Measurements from ENCODE around the gene ETF1.

ETF1 gene

DNA sequence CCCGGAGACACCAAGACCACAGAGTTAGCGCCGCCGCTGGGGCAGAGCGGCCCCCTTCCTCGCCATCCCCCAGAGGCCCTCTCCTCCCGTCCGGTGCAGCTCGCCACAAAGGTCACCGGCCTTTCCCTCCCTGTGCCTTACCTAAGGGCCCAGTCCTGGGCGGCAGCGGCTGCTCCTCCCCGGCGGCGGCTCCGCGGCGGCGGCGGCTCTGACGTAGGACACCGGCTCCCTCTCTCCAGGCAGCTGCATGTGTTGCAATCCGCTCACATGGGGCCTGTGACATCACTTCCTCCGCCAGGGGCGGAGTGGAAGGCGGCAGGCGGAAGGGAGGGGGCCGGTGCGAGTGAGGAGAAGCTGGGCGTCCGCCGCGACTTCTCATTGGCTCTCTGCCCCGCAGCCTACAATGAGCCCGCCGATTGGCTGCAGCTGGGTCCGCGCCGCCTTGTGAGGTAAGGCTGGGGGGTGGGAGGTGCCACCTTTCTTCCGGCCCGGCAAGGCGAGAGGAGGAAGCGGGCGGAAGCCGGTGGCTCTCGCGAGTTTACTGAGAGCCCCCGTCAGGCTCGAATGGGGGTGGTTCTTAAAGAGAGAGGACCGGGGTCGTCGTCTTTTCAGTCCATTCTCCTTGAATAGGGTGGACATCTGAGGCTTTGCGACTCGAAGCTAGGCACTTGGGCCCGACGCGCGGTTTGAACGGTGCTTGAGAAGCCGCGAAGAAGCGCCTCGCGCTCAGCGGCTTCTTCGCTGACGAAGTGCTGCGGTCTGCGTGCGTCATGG, at the start of gene ETF1:
TSS of gene ETF1 (minus strand) at position 281 of the 774 bp plus-strand sequence. CDS start 318 bp downstream, outside the sequence.
- DNase-seq (ENCODE audit: low read depth): peak; percentile 99

DNA sequence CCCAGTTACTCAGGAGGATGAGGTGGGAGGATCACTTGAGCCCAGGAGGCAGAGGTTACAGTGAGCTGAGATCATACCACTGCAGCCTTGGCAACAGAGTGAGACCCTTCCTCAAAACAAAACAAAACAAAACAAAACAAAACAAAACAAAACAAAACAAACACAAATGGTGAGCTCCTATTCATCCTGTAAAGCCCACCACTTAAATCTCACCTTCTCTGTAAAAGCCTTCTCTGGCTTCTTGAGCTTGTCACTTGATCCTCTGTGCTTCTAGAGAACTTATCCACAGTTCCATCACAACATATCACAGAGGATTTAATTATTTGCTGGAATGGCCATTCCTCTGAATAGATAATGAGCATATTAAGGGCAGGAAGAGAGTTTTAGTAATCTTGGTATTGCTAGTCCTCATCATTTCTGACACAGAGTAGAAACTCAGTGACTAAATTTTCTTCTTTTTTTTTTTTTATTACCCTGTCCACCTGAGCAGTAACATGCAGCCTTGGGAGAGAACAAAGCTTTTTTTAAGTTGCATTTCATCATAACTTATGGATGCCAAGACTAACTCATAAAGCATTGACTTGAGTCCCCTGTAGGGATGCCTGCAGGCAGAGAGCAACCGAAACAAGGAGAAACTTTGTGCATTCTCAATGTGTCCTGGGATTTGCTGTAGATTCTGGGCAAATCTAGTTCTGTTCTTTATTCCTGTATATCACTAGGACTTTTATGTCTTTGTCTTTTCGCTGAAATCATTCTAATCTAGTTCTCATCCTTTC, 45.2 kb upstream of the ETF1 start:
- DNase-seq (ENCODE audit: low read depth): no peak

DNA sequence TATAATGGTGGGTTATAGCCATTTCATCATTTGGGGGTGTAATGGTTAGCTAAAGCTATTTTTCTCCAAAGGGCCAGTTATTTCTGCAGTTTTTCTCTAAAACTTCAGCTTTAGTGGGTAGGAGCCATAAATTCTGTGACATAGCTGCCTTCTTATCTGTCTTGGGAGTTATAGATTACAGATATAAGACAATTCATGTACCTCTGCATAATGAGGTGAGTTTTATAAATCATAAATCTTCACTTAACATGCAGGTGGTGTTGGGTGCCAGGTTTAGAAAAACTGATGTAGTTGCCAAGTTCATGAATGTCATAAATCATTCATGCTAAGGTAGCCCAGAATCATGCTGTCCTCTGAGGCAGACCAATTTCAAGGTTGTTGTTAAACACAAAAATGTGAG, 42.1 kb upstream of the ETF1 start:
- DNase-seq (ENCODE audit: low read depth): no peak

DNA sequence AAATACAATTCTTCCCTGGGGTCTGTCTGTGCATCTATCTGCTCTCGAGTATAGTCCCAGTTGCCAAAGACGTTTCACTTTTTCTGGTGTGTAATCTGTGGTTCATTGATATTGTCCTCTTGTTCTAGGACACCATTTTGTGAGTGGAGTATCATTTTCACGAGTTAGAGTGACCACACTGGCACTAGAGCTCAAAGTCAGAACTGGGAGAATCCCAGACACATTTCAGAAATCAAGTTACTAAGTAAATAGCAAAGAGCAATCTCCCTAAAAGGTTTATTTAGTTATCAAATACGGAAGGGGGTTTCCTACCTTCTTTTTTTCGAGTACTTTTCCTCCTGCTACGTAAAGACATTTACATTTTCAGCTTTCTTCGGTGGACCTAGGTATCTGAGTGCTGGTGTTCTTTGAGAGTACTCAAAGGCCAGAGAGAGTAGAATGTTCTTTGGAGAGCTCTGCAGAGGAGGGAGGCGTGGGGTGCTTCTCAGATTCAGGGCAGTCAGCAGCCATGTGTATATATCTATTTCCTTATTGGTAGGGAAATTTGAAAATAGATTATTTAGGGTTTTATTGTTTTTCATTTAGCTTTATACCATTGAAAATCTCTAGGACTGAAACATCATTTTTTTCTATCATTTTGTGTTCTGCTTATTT, 41.1 kb upstream of the ETF1 start:
- no peak for DNase-seq (ENCODE audit: low read depth)

DNA sequence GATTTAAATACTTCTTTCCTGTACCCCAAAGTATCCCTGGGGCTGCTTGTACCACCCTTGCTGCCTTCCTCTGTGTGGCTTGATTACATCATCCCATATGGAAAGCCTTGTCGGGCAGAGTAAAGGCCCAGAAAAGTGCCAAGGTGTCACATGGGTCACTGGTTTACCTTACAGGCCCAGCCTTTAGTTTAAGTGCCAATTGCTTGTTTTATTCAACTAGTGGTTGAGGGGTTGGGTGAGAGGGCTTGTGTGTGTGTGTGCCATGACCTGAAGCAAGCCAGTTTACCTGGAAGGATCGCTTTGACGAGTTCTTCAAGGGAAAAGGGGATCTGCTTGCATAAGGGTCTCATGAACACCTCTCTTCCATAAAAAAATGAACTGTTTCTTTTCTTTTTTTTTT, 39.9 kb upstream of the ETF1 start:
- DNase-seq (ENCODE audit: low read depth): no peak

DNA sequence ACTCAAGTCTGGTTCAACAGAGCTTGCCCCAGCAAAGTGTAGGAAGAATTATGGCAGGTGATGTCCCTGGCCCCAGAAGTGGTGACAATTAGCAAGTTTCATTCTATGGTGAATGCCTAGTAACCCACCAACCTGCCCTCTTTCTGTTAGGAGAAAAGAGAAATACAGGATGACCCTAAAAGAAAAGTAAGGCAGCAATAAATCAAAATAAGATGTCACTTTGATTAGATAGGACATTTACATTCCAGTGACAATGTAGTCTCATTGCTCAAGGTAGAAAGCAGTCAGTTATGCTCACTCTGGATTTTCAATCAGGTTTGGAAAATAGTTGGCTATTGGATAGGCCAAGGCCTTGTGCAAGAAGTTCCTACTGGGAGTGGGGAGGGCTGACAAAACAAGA, 37.7 kb upstream of the ETF1 start:
- DNase-seq (ENCODE audit: low read depth): no peak

DNA sequence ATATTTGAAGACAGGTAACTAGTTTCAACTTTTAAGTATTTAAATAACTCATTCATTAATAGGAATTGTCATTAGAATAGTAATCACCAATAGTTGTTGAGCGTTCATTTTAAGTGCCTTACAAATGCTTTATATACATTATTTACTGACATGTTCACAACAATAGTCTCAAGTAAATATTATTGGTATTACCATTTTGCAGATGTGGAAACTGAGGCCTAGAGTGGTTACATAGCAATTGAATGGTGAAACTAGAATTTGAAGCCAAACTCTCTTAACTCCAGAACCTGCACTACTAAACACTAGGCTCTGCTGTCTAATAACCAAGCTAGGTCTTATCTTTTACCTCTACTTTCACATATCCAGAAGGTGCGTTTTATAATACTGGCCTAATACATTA, 37.0 kb upstream of the ETF1 start:
- DNase-seq (ENCODE audit: low read depth): no peak

DNA sequence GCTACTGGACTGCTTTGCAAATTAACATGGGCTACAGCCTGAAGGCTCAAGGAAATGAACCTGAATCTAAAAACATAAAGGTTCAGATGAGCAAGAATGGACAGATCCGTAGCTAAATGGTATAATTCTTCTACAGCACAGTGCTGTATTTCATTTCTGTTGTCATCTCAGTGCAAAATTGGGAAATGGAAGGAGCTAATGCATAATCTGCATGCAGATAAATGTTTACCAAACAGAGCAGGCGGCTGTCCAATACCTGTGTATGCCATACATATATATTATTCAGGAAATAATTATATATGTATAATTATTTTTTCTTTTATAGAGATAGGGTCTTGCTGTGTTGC, 36.5 kb upstream of the ETF1 start:
- no peak for DNase-seq (ENCODE audit: low read depth)

DNA sequence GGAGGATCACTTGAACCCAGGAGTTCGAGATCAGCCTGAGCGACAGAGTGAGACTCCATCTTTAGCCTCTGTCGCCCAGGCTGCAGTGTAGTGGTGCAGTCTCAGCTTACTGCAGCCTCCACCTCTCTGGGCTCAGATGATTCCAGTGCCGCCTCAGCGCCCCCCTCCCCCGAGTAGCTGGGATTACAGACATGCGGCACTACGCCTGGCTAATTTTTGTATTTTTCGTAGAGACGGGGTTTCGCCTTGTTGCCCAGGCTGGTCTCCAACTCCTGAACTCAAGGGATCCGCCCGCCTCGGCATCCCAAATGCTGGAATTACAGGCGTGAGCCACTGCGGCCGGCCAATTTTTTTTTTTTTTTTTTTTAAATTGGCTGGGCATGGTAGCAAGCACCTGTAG, 34.4 kb upstream of the ETF1 start:
- DNase-seq (ENCODE audit: low read depth): no peak

DNA sequence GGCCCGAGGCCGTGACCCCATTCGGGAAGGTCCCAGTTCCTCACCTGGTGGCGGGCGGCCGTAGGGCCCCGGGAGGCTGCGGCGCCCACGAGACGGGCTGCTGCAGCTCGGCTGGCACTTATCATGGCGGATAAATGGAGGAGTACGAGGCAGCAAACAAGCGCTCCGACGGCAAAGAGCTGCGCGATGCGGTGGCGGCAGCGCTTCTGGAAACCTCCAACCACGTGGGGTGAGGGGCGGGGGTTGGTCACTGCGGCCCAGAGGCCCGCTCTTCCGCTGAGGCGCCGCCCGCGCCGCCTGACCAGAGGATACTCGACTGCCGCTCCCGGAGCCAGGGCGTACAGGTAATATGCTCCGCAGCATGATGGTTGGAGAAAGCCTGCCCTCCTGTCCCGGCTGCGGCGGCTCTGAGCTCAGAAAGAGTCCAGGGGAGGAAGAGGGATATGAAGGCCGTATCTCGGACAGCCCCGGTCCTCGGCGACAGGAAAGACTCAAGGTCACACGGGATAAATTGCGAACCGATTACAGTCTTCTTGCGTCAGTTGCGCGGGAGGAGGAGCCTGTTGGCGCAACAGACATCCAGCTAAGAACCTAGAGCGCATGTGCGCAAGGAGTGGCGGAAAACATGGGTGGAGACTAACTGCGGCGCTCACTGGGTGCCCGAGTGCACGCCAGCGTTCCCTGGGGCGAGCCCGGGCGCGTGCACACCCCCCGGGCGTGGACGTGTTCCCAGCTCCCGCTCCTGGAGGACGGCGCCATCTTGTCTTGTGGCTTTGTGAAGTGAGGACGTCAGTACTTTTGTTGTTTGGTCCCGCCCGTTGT, 32.4 kb upstream of the ETF1 start, which contains the start of gene HSPA9:
TSS of gene HSPA9 (minus strand) at position 208 of the 822 bp plus-strand sequence. CDS start at position 125, 83 bp downstream.
- DNase-seq (ENCODE audit: low read depth): peak; percentile 95

DNA sequence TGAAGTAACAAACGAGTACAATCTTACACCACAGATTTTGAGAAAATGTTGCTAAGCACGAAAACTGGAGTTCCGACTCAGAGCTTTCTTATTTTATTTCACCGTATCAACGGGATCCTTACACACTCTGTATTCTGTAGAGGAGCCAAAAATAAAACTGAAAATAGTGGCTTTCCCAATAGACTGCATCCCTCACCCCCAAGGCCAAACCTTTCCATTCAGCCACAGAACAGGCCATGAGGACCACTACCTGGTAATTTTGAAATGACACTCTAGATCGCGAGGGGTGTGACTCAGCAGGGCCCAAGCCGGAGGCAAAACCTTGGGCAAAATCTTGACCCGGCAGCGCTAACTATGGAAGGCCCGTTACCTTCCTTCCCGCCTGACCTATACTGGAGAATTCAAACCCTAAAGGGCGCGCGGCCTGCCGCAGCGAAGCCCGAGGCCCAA, 31.7 kb upstream of the ETF1 start:
- no peak for DNase-seq (ENCODE audit: low read depth)

DNA sequence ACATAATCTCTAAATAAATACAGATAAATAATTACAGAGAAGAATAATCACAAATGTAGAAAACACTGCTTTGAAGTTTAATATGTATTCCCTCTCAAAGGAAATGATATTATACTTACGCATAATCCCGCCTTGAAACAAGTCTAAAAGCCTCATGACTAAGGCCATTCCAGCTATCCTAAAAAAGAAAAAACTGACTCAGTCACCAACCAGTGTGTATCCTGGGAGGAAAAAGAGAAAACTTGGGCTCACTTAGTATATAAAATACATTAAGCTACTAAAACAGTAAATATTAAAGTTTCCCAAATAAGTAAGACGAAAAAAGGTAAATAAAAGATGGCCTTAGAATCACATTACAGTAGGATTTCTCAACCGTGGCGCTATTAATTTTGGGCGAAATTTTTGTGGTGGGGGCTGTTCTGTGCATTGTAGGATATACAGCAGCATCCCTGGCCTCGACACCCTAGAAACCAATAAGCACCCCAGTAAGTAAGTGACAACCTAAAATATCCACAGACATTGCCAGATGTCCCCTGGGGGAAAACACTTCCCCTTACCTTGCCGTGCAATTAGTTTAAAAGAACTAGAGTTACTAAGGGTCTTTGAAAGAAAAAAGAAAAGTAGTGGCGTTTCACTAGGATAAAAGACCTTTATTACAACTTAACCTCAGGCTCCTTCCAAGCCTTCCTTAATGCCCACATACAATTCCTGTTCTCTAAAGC, 31.1 kb upstream of the ETF1 start:
- DNase-seq (ENCODE audit: low read depth): no peak

DNA sequence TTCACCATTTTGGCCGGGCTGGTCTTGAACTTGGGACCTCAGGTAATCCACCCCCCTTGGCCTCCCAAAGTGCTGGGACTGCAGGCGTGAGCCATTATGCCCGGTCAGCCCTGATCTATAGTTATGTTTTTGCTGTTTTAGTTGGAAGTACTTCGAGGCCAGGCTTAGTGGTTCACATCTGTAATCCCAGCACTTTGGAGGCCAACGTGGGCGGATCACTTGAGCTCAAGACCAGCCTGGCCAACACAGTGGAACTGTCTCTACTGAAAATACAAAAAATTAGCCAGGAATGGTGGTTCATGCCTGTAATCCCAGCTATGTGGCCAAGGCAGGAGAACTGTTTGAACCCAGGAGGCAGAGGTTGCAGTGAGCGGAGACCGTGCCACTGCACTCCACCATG, 30.2 kb upstream of the ETF1 start:
- no peak for DNase-seq (ENCODE audit: low read depth)

DNA sequence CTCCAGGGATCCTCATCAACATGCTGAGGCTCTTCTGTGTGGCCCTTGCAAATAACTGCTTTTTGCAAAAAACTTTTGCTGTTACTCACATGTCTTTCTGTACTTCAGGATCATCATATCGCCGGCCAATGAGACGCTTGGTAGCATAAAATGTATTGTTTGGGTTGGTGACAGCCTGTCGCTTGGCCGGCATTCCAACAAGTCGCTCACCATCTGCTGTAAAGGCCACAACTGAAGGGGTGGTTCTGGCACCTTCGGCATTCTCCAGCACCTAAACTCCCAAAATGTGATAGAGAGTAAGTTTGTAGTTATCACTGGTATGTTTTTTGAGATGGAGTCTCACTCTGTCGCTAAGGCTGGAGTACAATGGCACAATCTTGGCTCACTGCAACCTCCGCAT, 27.8 kb upstream of the ETF1 start:
- no peak for DNase-seq (ENCODE audit: low read depth)

DNA sequence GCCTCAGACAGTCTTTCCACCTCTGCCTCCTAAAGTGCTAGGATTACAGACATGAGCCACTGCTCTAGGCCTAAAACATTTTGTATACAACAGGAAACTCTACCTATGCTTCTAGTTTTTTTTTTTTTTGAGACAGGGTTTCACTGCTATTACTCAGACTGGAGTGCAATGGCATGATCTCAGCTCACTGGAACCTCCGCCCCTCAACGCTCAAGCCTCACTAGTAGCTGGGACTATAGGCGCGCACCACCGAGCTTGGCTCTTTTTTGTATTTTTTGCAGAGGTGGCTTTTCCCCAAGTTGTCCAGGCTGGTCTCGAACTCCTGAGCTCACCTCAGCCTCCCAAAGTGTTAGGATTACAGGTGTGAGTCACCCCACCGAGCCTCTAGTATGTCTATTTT, 26.7 kb upstream of the ETF1 start:
- DNase-seq (ENCODE audit: low read depth): no peak

DNA sequence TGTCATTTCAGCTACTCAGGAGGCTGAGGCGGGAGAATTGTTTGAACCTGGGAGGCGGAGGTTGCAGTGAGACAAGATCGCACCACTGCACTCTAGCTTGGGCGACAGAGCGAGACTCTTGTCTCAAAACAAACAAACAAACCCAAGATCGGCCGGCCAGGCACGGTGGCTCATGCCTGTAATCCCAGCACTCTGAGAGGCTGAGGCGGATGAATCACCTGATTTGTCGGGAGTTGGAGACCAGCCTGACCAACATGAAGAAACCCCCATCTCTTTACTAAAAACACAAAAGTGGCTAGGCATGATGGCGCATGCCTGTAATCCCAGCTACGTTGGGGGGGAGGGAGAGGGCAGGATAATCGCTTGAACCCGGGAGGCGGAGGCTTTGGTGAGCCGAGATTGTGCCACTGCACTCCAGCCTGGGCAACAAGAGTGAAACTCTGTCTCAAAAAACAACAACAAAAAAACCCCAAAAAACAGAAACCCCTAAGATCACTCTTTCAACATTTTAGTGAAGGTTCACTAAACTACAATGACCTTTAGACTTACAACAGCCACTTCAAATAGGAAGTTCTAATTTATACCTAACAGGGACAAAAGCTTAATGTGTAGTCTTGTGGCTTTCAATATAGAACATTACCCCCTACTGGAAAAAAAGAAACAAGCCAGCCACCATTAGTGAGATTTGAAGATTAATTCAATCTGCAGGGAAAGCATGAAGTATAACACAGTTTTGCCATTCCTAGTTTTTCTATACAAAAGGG, 25.2 kb upstream of the ETF1 start:
- DNase-seq (ENCODE audit: low read depth): no peak

DNA sequence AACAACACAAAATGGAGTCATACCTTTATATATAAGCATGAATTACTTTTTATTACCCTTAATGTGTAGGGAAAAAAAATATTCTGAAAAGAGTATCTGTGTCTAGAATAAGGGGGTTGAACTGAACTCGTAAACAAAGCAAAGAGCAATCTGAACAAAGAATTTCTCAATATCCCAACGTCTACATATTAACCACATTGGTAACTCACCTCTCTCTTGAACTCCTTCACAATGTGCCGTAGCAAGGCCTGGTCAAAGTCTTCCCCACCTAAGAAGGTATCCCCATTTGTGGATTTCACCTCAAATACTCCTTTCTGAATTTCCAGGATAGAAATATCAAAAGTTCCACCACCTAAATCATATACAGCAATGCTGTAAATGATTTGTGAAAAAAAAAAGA, 23.8 kb upstream of the ETF1 start:
- no peak for DNase-seq (ENCODE audit: low read depth)

DNA sequence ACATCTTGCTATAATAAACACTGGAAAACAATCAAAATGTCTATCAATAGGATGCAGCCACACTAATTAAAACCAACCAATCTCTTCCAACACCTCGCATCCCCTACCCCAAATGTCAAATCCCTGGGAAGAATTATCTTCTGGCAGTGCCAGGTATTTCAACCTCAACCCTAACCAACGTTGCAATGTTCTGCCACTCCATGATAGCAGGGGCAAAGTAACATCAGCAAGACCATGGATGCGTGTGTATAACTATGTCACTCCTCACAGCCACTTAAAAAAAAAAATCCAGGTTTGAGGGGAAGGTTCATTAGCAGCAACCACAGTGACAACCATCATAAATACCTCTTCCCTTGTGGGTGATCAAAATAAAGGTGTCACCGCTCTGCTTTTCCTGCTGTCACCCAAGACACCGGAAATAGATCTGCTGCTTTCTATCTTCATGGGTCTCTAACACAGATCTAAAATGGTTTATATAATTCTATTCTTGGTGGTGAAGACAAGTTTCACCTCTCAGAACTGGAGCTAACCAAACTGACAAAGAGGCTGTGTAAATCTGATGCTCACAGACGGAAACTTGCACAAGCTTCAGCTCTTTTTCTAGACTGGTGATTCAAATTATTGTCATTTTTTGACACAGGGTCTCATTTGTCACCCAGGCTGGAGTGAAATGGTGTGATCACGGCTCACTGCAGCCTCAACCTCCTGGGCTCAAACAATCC, 22.2 kb upstream of the ETF1 start:
- no peak for DNase-seq (ENCODE audit: low read depth)

DNA sequence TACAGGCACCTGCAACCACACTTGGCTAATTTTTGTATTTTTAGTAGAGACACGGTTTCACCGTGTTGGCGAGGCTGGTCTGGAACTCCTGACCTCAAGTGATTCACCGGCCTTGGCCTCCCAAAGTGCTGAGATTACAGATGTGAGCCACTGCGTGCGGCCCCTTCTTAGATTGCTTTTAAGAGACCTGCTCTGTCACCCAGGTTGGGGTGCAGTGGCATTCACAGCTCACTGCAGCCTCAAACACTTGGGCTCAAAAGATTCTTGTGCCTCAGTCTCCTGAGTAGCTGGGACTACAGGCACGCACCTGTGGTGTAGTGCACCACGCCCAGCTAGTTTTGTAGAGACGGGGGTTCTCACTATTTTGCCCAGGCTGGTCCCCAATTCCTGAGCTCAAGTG, 21.2 kb upstream of the ETF1 start:
- DNase-seq (ENCODE audit: low read depth): no peak
